Limb (tissue), 2 donors: ENCODE results near the gene IRF2BP1.
A peak's percentile ranks its signal among the peaks of the same experiment; 100 is the strongest.
"Not testable (repeated sequence)": the region's sequence is repeated elsewhere in the genome, so short reads cannot be mapped to it uniquely, and the experiment has no call there.

Experiments
- DNase-seq, 2 donors: peaks; one replicate each; pipeline ENCODE4 v3.0.0-alpha.2; 2016; ENCODE audit errors: extremely low spot score in 2 of 2

The IRF2BP1 gene

GRCh38 chr19:45902651-45903625 lies 17.0 kb upstream of the IRF2BP1 start:
- DNase-seq = peak; percentile 98 to 100

- DNase-seq = peak in 1 of 2 donors; percentile 42
These were observed 16.1 kb upstream of the IRF2BP1 start, which contains the start of gene MYPOP for GRCh38 chr19:45901912-45902650. Gene MYPOP, minus strand, starts transcription at chr19:45902613. Its CDS starts 840 bp downstream, at chr19:45901773.

- peak in 1 of 2 donors; percentile 56 for DNase-seq
These were observed 15.5 kb upstream of the IRF2BP1 start for GRCh38 chr19:45901432-45901911.

GRCh38 chr19:45900738-45901431 lies 14.9 kb upstream of the IRF2BP1 start:
- DNase-seq = no peak

GRCh38 chr19:45899919-45900589 lies 14.1 kb upstream of the IRF2BP1 start:
- DNase-seq = no peak

GRCh38 chr19:45899253-45899652 lies 13.3 kb upstream of the IRF2BP1 start:
- no peak for DNase-seq

- no peak for DNase-seq
These were observed 11.4 kb upstream of the IRF2BP1 start for GRCh38 chr19:45897261-45897812.

GRCh38 chr19:45895983-45896599 lies 10.2 kb upstream of the IRF2BP1 start:
- DNase-seq = not testable (repeated sequence)

GRCh38 chr19:45895519-45895972 lies 9.6 kb upstream of the IRF2BP1 start:
- no peak for DNase-seq

GRCh38 chr19:45890877-45891276 lies 4.9 kb upstream of the IRF2BP1 start:
- DNase-seq = no peak

- DNase-seq = no peak
These were observed 3.4 kb upstream of the IRF2BP1 start for GRCh38 chr19:45889210-45889885.

GRCh38 chr19:45887200-45887710 lies 1.3 kb upstream of the IRF2BP1 start:
- no peak for DNase-seq

GRCh38 chr19:45886427-45887199 lies 672 bp upstream of the IRF2BP1 start:
- peak; percentile 89 to 96 for DNase-seq

- DNase-seq = peak in 1 of 2 donors; percentile 60
These were observed 1.0 kb downstream of the IRF2BP1 start for GRCh38 chr19:45884682-45885555.

- DNase-seq = no peak
These were observed 1.9 kb downstream of the IRF2BP1 start for GRCh38 chr19:45883881-45884681.

GRCh38 chr19:45883586-45883880 lies 2.4 kb downstream of the IRF2BP1 start:
- no peak for DNase-seq
